GM19395 (cell line): ENCODE results near the gene TADA1.
"Not testable (repeated sequence)": the region's sequence is repeated elsewhere in the genome, so short reads cannot be mapped to it uniquely, and the experiment has no call there.

Experiments used
- ATAC-seq: cut with Tn5 transposase; IDR thresholded peaks from one replicate; pipeline ENCODE4 v1.9.1; 2021; ENCODE audit warnings: mild to moderate bottlenecking, moderate library complexity; ENCODE audit not compliant: unreplicated experiment

The TADA1 gene

GRCh38 chr1:166848193-166848592 is 27.9 kb downstream of the TADA1 start:
- ATAC-seq = no peak

DNA sequence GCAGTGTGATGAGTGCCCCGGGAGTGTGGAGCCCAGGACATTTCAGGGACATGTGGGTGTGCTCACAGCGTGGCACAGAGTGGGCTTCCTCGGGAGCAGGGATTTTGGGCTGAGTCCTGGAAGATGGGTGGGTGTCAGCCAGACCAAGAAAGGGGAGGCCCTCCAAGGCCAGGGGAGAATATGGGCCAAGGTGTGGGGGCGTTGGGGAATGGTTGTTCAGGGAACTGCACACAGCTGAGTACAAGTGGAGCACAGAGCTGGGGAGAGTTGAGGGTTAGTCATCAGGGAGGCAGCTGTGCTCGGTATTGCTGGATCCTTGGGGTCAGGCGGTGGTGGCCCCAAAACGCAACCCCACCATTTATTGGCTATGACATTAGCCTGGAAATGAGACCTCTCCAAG is 31.3 kb downstream of the TADA1 start:
- no peak for ATAC-seq

DNA sequence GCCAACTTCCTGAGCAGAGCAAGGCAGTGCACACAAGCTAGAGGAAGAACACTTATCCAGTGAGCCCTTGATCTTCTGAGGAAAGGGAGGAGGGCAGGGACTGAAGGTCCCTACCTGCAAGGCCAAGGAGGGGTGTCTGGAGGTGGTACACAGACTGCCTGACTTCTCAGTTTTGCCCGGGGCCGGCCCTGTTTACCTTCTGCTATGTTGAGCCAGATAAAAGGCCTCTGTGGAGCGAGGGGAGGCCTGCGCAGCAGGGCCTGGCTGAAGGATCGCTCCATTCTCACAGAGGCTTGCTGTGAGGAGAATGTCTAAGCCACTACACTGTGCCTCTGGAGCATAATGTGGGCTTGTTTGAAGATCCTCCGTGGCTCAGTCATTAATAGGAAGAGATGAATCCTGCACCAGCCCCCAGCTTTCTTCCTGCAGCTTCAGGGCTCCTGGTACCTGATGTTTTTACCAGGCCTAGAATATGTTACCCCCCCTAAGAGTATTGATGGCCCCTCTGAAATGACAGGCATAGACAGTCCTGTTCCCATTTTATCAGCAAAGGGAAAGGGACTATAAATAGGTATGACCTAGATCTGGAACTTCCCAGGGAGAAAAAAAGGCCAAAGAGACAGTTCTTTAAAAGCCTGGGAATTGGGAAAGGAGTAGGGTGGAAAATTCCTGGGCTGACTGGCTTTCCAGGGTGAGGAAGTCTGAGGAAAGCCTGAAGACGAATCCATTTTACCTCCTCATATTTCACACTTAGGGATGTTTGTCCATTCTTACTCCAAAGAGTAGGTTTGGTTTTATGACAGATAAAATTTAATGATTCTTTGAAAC is 32.1 kb downstream of the TADA1 start:
- no peak for ATAC-seq

GRCh38 chr1:166843322-166843721 is 32.7 kb downstream of the TADA1 start:
- no peak for ATAC-seq

GRCh38 chr1:166840309-166841274 is 35.5 kb downstream of the TADA1 start:
- no peak for ATAC-seq

GRCh38 chr1:166839600-166840308 is 36.3 kb downstream of the TADA1 start:
- peak; percentile 41 for ATAC-seq

GRCh38 chr1:166838766-166839599 is 37.1 kb downstream of the TADA1 start, which contains the start of gene POGK:
POGK (plus strand) TSS chr1:166839475; CDS start chr1:166840957, 1,482 bp downstream.
- ATAC-seq = peak; percentile 93

DNA sequence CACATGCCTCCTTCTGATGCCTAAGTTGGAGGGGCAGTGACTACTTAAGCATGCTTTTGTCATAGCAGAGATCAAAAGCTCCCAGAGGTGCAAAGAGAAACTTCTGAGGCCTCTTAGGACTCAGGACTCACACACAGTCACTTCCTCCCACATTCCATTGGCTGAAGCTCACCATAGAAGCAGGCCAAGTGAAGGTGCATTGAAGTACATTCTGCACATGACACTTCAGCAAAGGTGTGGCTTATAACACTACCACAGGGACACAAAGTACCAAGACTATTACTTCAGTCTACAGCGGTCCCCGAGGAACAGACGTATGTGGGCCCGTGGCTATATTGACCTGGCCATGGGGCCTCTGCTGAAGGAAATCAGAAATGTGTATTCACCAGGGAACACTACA is 39.3 kb downstream of the TADA1 start:
- ATAC-seq = no peak

DNA sequence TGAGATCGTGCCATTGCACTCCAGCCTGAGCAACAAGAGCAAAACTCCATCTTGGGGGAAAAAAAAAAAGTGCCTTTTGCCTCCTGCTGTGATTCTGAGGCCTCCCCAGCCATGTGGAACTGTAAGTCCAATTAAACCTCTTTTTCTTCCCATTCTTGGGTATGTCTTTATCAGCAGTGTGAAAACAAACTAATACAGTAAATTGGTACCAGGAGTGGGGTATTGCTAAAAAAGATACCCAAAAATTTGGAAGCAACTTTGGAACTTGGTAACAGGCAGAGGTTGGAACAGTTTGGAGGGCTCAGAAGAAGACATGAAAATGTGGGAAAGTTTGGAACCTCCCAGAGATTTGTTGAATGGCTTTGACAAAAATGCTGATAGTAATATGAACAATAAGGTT is 46.3 kb downstream of the TADA1 start:
- ATAC-seq = not testable (repeated sequence)

DNA sequence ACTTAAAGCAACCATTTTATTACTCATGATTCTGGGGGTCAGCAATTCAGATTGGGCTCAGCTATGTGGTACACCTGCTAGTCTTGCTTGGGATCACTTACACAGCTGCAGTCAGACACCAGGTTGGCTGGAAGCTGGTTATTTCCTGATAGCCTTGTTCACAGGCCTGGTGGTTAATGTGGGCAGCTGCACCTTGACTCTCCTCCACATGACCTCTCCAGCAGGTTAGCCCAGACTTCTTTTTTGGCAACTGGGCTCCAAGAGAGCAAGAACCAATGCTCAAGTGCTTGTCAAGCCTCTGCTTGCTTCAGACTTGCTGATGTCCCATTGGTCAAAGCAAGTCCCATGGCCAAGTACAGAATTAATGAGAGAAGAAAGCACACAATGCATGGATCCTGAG is 48.6 kb downstream of the TADA1 start:
- ATAC-seq = no peak

- no peak for ATAC-seq
Measured at GRCh38 chr1:166822385-166822784, 53.7 kb downstream of the TADA1 start.

GRCh38 chr1:166819974-166820373 is 56.1 kb downstream of the TADA1 start:
- ATAC-seq = no peak

DNA sequence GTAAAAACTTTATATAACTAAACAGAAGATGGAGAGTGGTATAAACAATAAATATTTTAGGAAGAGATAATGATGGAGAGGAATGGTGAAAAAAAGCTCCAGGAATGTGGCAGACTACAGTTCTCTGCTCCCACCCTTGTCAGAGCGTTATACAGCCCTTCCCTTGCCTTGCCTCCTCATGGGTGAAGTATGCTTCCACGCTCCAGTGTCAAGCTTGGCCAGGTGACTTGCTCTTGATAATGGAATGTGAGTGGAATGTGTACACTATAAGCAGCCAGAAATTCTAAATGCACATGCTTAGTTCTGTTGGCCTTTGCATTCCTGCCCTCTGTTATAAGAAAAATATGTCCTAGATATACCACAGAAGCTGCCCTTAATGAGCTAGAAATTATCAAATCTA is 61.5 kb downstream of the TADA1 start:
- no peak for ATAC-seq

- ATAC-seq = no peak
Measured at GRCh38 chr1:166813508-166814223, 62.4 kb downstream of the TADA1 start.

GRCh38 chr1:166811691-166812090 is 64.4 kb downstream of the TADA1 start:
- ATAC-seq = no peak

- ATAC-seq = no peak
Measured at GRCh38 chr1:166808952-166809351, 67.1 kb downstream of the TADA1 start.
